ENCODE results near the gene DNAJC4. TPM values are rescaled to one million over a fixed set of nuclear protein-coding genes. Genes with fewer than 3 reads are reported as not detected.
A peak's percentile ranks its signal among the peaks of the same experiment; 100 is the strongest.

Gene DNAJC4
- polyA plus RNA-seq, 6 donors from 2014 or later: 41.9 to 66.6 (median 50.5) TPM

- Mint-ChIP-seq H3K4me3 (no peak overlapping the region), H3K36me3 (peaks cover 0 to 6% of the 10 kb centered on the region in 2 donors), H3K27me3 (no peaks in the 10 kb centered on the region), H3K27ac (peak overlapping the region in 3 of 6 donors; percentile 26 to 88 (median 35)), H3K4me1 (peaks cover 16 to 22% (median 22%) of the 10 kb centered on the region in 3 donors), H3K9me3 (no peaks in the 10 kb centered on the region)
- ATAC-seq (ENCODE audit: low read depth in 2 of 2) (no peak), DNase-seq (no peak)
These were observed 11.6 kb upstream of the DNAJC4 start for GRCh38 chr11:64218628-64219353.

DNA sequence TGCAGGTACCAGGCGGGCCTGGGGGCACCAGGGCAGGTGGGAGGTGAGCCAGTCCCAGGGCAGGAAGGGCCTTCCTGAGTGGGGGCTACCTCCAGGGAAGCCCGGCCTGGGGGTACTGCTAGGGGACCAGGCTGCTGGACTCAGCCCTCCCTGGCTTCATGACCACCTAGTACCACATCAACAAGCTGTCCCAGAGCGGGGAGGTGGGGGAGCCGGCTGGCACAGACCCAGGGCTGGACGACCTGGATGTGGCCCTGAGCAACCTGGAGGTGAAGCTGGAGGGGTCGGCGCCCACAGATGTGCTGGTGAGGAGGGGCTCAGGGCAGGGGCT, 11.0 kb upstream of the DNAJC4 start:
- Mint-ChIP-seq H3K36me3 (peaks cover 0 to 6% of the 10 kb centered on the region in 2 donors), H3K27ac (peak overlapping the region in 1 of 6 donors; percentile 88), H3K27me3 (no peaks in the 10 kb centered on the region), H3K4me3 (no peak overlapping the region), H3K4me1 (peaks cover 17 to 22% (median 18%) of the 10 kb centered on the region in 3 donors), H3K9me3 (no peaks in the 10 kb centered on the region)
- ATAC-seq (ENCODE audit: low read depth in 2 of 2) (no peak), DNase-seq (no peak)

GRCh38 chr11:64219755-64220154, 10.6 kb upstream of the DNAJC4 start:
- Mint-ChIP-seq H3K4me3 (no peak overlapping the region), H3K27ac (peak overlapping the region in 1 of 6 donors; percentile 69), H3K9me3 (no peaks in the 10 kb centered on the region), H3K27me3 (no peaks in the 10 kb centered on the region), H3K36me3 (peaks cover 0 to 6% of the 10 kb centered on the region in 2 donors), H3K4me1 (peaks cover 17 to 22% (median 19%) of the 10 kb centered on the region in 3 donors)
- ATAC-seq (ENCODE audit: low read depth in 2 of 2): no peak
- no peak for DNase-seq

DNA sequence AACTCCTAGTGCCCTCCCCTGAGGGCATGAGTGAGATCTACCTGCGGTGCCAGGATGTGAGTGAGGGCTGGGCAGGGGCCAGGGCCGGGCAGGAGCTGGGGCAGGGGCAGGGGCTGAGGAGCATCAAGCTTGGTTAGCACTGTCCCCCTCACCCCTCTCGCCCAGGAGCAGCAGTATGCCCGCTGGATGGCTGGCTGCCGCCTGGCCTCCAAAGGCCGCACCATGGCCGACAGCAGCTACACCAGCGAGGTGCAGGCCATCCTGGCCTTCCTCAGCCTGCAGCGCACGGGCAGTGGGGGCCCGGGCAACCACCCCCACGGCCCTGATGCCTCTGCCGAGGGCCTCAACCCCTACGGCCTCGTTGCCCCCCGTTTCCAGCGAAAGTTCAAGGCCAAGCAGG, 10.1 kb upstream of the DNAJC4 start:
- Mint-ChIP-seq H3K4me1 (peaks cover 15 to 22% (median 17%) of the 10 kb centered on the region in 3 donors), H3K27ac (peak overlapping the region in 1 of 6 donors; percentile 69), H3K27me3 (no peaks in the 10 kb centered on the region), H3K9me3 (no peaks in the 10 kb centered on the region), H3K4me3 (no peak overlapping the region), H3K36me3 (peaks cover 0 to 2% of the 10 kb centered on the region in 2 donors)
- no peak for ATAC-seq (ENCODE audit: low read depth in 2 of 2)
- no peak for DNase-seq

DNA sequence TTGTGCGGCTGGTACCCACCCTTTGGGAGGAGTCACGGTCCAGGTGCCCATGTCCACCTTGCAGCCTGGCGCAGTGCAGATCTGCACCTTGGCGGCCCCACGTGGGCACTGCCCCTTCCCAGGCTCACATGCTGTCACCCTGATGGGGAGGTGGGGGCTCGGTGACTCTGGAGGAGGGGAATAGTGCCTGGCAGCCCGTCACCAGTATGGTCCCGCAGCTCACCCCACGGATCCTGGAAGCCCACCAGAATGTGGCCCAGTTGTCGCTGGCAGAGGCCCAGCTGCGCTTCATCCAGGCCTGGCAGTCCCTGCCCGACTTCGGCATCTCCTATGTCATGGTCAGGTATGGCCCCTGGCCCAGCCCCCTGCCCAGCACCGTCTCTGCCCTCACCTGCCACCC, 9.6 kb upstream of the DNAJC4 start:
- no peak for DNase-seq
- Mint-ChIP-seq H3K27me3 (no peaks in the 10 kb centered on the region), H3K9me3 (no peaks in the 10 kb centered on the region), H3K4me3 (no peak overlapping the region), H3K4me1 (peaks cover 12 to 22% (median 14%) of the 10 kb centered on the region in 3 donors), H3K27ac (no peak overlapping the region), H3K36me3 (no peaks in the 10 kb centered on the region)
- ATAC-seq (ENCODE audit: low read depth in 2 of 2): no peak

- no peaks in the 10 kb centered on the region for H3K27me3 Mint-ChIP-seq
- peak overlapping the region in 1 of 6 donors; percentile 4 for H3K27ac Mint-ChIP-seq
These were observed 7.7 kb upstream of the DNAJC4 start for GRCh38 chr11:64222651-64223000.

DNA sequence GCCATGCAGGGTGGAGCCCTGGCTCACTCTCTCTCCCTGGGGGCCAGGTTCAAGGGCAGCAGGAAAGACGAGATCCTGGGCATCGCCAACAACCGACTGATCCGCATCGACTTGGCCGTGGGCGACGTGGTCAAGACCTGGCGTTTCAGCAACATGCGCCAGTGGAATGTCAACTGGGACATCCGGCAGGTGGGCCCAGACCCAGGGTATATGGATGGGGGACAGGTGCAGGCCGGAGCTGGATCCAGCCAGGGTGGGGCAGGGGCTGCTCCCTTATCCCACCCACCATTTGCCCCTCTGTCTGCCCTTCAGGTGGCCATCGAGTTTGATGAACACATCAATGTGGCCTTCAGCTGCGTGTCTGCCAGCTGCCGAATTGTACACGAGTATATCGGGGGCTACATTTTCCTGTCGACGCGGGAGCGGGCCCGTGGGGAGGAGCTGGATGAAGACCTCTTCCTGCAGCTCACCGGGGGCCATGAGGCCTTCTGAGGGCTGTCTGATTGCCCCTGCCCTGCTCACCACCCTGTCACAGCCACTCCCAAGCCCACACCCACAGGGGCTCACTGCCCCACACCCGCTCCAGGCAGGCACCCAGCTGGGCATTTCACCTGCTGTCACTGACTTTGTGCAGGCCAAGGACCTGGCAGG, 7.2 kb upstream of the DNAJC4 start:
- H3K27ac Mint-ChIP-seq: peak overlapping the region in 2 of 6 donors; percentile 4 to 65
- no peak for DNase-seq
- no peaks in the 10 kb centered on the region for H3K27me3 Mint-ChIP-seq
- no peak overlapping the region for H3K4me3 Mint-ChIP-seq
- H3K4me1 Mint-ChIP-seq: peaks cover 17 to 35% (median 26%) of the 10 kb centered on the region in 3 donors
- ATAC-seq (ENCODE audit: low read depth in 2 of 2): no peak
- H3K9me3 Mint-ChIP-seq: no peaks in the 10 kb centered on the region
- H3K36me3 Mint-ChIP-seq: no peaks in the 10 kb centered on the region

More at GRCh38 chr11:64222651-64223000, 7.7 kb upstream of the DNAJC4 start:
- no peak overlapping the region for H3K4me3 Mint-ChIP-seq
- DNase-seq (no peak), ATAC-seq (ENCODE audit: low read depth in 2 of 2) (no peak)
- H3K36me3 Mint-ChIP-seq: no peaks in the 10 kb centered on the region
- no peaks in the 10 kb centered on the region for H3K9me3 Mint-ChIP-seq
- peaks cover 16 to 31% (median 21%) of the 10 kb centered on the region in 3 donors for H3K4me1 Mint-ChIP-seq

DNA sequence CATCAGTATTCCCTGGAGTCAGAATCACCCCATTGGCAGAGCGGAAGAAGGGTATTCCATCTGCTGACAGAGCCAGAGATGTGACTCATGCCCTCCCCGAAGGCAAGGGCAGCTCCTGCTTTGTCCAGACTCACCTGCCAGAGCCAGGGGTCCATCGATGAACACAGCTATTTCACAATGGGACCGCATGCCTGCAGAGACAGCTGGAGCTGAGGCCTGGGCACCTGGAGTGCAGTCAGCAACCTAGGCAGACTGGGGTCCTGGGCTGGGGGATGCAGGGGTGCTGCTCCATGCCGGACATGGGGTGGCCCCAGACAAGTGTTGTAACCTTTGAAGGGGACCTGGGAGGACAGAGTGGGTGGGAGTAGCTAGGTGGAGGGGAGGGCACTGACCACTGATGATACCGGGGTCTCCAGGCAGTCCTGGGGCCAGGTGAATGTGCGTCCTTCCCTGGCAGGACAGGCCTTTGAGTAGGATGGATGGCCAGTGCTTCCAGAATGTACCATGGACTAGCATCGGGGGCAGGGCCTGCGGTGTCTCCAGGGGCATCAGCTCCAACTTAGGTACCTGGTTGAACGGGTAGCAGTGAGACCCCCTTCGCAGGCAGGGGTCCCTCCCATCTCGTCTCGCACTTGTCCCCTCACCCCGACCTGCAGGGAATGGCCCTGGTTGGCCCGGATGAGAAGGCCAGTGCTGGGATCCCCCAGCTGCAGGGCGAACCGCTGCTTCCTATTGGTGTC, 6.0 kb upstream of the DNAJC4 start:
- Mint-ChIP-seq H3K4me3 (peak overlapping the region; percentile 63 to 96 (median 92)), H3K27me3 (no peaks in the 10 kb centered on the region), H3K27ac (peak overlapping the region in 4 of 6 donors; percentile 69 to 96 (median 80)), H3K36me3 (no peaks in the 10 kb centered on the region), H3K9me3 (no peaks in the 10 kb centered on the region), H3K4me1 (peaks cover 18 to 35% (median 34%) of the 10 kb centered on the region in 3 donors)
- DNase-seq (no peak), ATAC-seq (ENCODE audit: low read depth in 2 of 2) (no peak)

GRCh38 chr11:64224891-64225607, 5.3 kb upstream of the DNAJC4 start:
- ATAC-seq (ENCODE audit: low read depth in 2 of 2): no peak
- DNase-seq: no peak
- Mint-ChIP-seq H3K36me3 (no peaks in the 10 kb centered on the region), H3K27me3 (no peaks in the 10 kb centered on the region), H3K4me3 (peak overlapping the region; percentile 33 to 96 (median 94)), H3K4me1 (peaks cover 21 to 43% (median 41%) of the 10 kb centered on the region in 3 donors), H3K9me3 (no peaks in the 10 kb centered on the region), H3K27ac (peak overlapping the region; percentile 33 to 96 (median 76))

DNA sequence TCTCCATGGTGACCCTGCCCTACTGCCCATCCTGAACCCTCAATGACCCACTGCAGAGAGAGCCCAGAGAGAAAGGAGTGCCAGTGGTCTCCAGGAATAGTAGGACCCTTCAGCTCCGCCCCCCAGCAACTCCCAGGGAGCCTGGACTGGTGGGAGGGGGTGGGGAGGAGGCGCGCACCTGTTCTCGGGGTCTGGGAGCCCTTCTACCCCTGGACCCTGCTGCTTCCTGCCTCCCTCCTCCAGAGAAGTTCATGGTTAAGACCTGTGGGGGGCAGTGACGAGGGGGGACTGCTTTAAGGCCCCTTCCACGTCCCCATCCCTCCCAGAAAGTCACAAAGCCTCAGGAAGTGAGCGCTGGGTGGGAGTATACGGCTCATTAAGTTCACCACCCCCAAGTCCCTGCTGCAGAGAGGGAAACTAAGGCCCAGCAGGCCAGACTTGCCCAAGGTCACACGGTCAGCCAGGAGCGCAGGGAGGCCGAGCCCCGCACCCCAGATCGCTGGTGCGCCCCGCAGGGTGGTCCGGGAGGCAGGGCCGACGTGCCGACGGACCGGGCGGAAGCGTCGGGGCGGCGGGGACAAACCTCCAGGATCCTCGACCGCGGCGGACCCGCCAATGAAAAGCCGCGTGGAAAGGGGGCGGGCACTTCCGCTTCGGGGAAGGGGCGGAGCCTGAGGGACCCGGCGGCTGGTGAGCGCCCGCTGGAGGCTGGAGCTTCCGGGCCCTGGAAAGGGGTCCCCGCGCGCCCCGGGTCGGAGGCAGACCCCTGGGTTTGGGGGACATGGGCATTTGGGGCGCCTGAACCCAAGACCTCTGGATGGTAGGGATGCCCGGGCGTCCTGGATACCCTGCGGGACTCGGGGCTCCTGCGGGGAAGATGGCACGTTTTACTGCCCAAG, 4.5 kb upstream of the DNAJC4 start, which contains the start of the genes NUDT22 and TRPT1:
NUDT22 (plus strand) TSS at position 667 of the 899 bp plus-strand sequence. CDS start 379 bp downstream, outside the sequence.
TRPT1 (minus strand) TSS at position 579 of the 899 bp plus-strand sequence; CDS start at position 253, 326 bp downstream.
- H3K9me3 Mint-ChIP-seq: no peaks in the 10 kb centered on the region
- peak within 1 kb of the TSS; percentile 91 to 96 (median 92) for H3K27ac Mint-ChIP-seq
- ATAC-seq (ENCODE audit: low read depth in 2 of 2): peak; percentile 53 to 57
- H3K4me3 Mint-ChIP-seq: peak within 1 kb of the TSS; percentile 87 to 96 (median 94)
- peak; percentile 92 for DNase-seq
- peaks cover 21 to 46% (median 43%) of the 10 kb centered on the region in 3 donors for H3K4me1 Mint-ChIP-seq
- no peaks in the 10 kb centered on the region for H3K36me3 Mint-ChIP-seq
- no peaks in the 10 kb centered on the region for H3K27me3 Mint-ChIP-seq

GRCh38 chr11:64226507-64227051, 3.8 kb upstream of the DNAJC4 start:
- Mint-ChIP-seq H3K4me1 (peaks cover 21 to 53% (median 49%) of the 10 kb centered on the region in 3 donors), H3K9me3 (no peaks in the 10 kb centered on the region), H3K36me3 (no peaks in the 10 kb centered on the region), H3K27me3 (no peaks in the 10 kb centered on the region), H3K4me3 (peak overlapping the region; percentile 87 to 96 (median 94)), H3K27ac (peak overlapping the region; percentile 91 to 96 (median 92))
- ATAC-seq (ENCODE audit: low read depth in 2 of 2) (peak; percentile 20 to 26), DNase-seq (peak; percentile 72)

All from naive B cell (primary cell).